Measurements from ENCODE around the gene PRKCI. TPM values are rescaled to one million over a fixed set of nuclear protein-coding genes. Genes with fewer than 3 reads are reported as not detected.

The PRKCI gene
- total RNA-seq, 4 donors from 2014 or later, result 28.2 to 54.2 (median 34.3) TPM

GRCh38 chr3:170278627-170279026 lies 56.4 kb downstream of the PRKCI start:
- 52 to 63% methylated on average over 1 of the region's 1 CpG for WGBS, 2 donors
- TF ChIP-seq, protein P1, sequence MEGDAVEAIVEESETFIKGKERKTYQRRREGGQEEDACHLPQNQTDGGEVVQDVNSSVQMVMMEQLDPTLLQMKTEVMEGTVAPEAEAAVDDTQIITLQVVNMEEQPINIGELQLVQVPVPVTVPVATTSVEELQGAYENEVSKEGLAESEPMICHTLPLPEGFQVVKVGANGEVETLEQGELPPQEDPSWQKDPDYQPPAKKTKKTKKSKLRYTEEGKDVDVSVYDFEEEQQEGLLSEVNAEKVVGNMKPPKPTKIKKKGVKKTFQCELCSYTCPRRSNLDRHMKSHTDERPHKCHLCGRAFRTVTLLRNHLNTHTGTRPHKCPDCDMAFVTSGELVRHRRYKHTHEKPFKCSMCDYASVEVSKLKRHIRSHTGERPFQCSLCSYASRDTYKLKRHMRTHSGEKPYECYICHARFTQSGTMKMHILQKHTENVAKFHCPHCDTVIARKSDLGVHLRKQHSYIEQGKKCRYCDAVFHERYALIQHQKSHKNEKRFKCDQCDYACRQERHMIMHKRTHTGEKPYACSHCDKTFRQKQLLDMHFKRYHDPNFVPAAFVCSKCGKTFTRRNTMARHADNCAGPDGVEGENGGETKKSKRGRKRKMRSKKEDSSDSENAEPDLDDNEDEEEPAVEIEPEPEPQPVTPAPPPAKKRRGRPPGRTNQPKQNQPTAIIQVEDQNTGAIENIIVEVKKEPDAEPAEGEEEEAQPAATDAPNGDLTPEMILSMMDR (IDR thresholded peaks at IDR 0.05), result no peak
- TF ChIP-seq POLR2A (IDR thresholded peaks at IDR 0.05) (no peak), EP300 (IDR thresholded peaks at IDR 0.05) (no peak)
- Histone ChIP-seq H3K36me3 (peaks cover 0 to 72% (median 0%) of the 10 kb centered on the region in 3 donors), H3K27ac (no peak overlapping the region), H3K27me3 (no peaks in the 10 kb centered on the region), H3K4me1 (no peaks in the 10 kb centered on the region), H3K9me3 (no peaks in the 10 kb centered on the region), H3K4me3 (no peak overlapping the region)
- DNase-seq (ENCODE audit: low spot score in 2 of 2), result no peak

DNA sequence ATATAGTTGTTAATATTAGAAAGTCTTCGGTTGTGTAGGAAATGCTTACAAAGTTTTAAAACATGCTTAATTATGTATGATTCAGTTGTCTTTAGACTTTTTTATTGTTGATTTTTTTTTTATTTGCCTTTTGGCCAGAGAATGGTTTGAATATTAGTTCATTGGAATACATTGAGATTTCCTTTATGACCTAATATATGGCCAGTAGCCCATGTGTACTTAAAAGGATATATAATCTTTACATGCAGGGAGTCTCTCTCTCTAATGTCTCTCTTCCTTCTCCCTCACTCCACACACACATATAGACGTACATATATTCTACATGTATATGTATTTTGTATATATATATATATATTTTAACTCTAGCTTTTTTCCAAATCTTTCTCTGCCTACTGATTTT lies 68.0 kb downstream of the PRKCI start:
- Histone ChIP-seq H3K27me3 (no peaks in the 10 kb centered on the region), H3K9me3 (no peaks in the 10 kb centered on the region), H3K27ac (no peak overlapping the region), H3K36me3 (peaks cover 0 to 71% (median 0%) of the 10 kb centered on the region in 3 donors), H3K4me1 (no peaks in the 10 kb centered on the region), H3K4me3 (no peak overlapping the region)
- no peak for TF ChIP-seq EP300 (IDR thresholded peaks at IDR 0.05)
- no peak for TF ChIP-seq POLR2A (IDR thresholded peaks at IDR 0.05)
- TF ChIP-seq, protein P1 (IDR thresholded peaks at IDR 0.05), result no peak
- WGBS, 2 donors, result 90 to 95% methylated on average over 2 of the region's 2 CpGs
- DNase-seq (ENCODE audit: low spot score in 2 of 2), result no peak

DNA sequence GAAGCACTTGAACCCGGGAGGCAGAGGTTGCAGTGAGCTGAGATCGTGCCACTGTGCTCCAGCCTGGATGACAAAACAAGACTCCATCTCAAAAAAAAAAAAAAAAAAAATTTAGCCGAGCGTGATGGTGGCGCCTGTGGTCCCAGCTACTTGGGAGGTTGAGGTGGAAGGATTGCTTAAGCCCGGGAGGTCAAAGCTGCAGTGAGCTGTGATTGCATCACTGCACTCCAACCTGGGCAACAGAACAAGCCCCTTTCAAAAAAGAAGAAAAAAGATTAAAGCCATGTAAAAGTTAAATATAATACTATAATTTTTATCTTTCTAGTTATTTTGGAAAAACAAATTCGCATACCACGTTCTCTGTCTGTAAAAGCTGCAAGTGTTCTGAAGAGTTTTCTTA lies 73.4 kb downstream of the PRKCI start:
- TF ChIP-seq, protein P1 (IDR thresholded peaks at IDR 0.05), result no peak
- TF ChIP-seq EP300 (IDR thresholded peaks at IDR 0.05), result no peak
- no peak for TF ChIP-seq POLR2A (IDR thresholded peaks at IDR 0.05)
- WGBS, 2 donors, result 93% methylated on average over 8 of the region's 8 CpGs
- Histone ChIP-seq H3K4me1 (no peaks in the 10 kb centered on the region), H3K27ac (no peak overlapping the region), H3K36me3 (peaks cover 0 to 87% (median 0%) of the 10 kb centered on the region in 3 donors), H3K4me3 (no peak overlapping the region), H3K9me3 (no peaks in the 10 kb centered on the region), H3K27me3 (no peaks in the 10 kb centered on the region)
- DNase-seq (ENCODE audit: low spot score in 2 of 2), result no peak

DNA sequence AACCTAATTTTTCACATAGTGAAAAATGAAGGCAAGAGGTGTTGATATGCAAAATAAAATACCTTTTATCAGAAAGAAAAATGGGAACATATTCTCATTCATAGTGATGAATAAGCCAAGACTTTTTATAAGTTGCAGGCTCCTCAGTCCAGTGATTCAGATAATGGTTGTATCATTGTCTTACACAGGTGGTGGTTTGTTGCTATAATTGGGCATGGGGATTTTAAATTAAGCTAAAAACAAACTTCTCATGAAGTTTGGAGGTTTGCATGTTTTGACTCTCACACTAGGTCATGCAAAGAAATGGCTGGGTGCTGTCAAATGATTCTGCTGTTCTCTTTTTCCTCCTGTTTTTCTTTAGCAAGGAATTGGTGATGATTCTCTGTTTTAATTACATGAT lies 74.5 kb downstream of the PRKCI start:
- H3K4me3 ChIP-seq, result no peak overlapping the region
- TF ChIP-seq, protein P1 (IDR thresholded peaks at IDR 0.05), result no peak
- TF ChIP-seq EP300 (IDR thresholded peaks at IDR 0.05) (no peak), POLR2A (IDR thresholded peaks at IDR 0.05) (no peak)
- no peak for DNase-seq (ENCODE audit: low spot score in 2 of 2)
- no peaks in the 10 kb centered on the region for H3K9me3 ChIP-seq
- H3K4me1 ChIP-seq, result peaks cover 0 to 2% (median 0%) of the 10 kb centered on the region in 4 donors
- H3K27ac ChIP-seq, result no peak overlapping the region
- H3K27me3 ChIP-seq, result no peaks in the 10 kb centered on the region
- peaks cover 0 to 85% (median 0%) of the 10 kb centered on the region in 3 donors for H3K36me3 ChIP-seq

DNA sequence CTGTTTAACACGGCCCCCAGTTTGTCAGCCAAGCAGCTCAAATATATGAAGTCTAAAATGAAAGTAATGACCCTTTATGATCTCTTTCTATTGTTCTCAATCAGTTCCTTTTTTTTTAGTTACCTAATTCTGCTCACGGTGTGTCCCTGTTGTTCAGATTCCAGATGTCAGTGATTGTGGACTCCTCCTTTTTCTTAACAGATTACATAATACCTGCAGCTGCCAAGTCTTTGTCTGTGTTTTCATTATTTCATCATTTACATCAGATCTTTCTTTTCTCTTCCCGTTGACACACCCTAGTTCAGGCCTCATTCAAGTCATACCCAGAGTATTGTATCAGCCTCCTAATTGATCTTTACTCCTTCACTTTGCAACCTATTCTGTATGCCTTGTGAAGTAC lies 79.2 kb downstream of the PRKCI start:
- no peaks in the 10 kb centered on the region for H3K9me3 ChIP-seq
- no peak overlapping the region for H3K4me3 ChIP-seq
- TF ChIP-seq POLR2A (IDR thresholded peaks at IDR 0.05) (no peak), EP300 (IDR thresholded peaks at IDR 0.05) (no peak)
- TF ChIP-seq, protein P1 (IDR thresholded peaks at IDR 0.05), result no peak
- no peaks in the 10 kb centered on the region for H3K27me3 ChIP-seq
- 39 to 48% methylated on average over 3 of the region's 3 CpGs for WGBS, 2 donors
- no peak overlapping the region for H3K27ac ChIP-seq
- peaks cover 0 to 4% (median 0%) of the 10 kb centered on the region in 4 donors for H3K4me1 ChIP-seq
- DNase-seq (ENCODE audit: low spot score in 2 of 2), result no peak
- H3K36me3 ChIP-seq, result peaks cover 0 to 48% (median 0%) of the 10 kb centered on the region in 3 donors
